ENCODE results near the gene KLHL22.

DNA sequence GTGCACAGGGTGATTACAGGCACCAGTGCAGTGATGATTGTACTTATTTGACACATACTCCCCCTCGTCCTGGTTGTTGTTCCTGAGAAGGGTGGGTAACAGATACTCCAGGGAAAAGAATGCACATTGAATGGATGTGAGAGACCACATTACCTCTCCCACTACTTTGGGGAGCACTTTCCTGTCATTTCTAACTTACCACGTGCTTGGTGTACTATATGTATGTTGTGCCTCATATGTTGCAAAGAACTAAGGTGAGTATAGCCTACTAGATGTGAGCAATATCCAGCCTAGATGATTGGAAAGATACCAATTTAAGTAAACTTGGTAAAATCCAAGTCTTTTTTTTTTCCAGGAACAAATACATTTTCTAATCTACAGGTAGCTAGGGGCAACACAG is 43.7 kb downstream of the KLHL22 start:
- no peak for TF ChIP-seq EZH2 (IDR thresholded peaks at IDR 0.05)
- TF ChIP-seq POLR2AphosphoS5 (IDR thresholded peaks at IDR 0.05; ENCODE audit: borderline replicate concordance, low read depth, low read length), result no peak
